Stimulated activated memory B cell treated with anti-CD40 and anti-IgM and Interleukin-4, amounts not matched to agents 10 μg/mL and 1 μg/mL and 100 μg/mL, for 72 hours (primary cell): ENCODE data around the gene EXD3.

Source experiments
- ATAC-seq: fragments of 150-1000 bp; cut with Tn5 transposase; 2 replicates; pipeline ENCODE4 v1.10.0; 2021
- H3K27ac Mint-ChIP-seq: one replicate; pipeline ENCODE4 v1.8.0; 2022; ENCODE audit warnings: mild to moderate bottlenecking, mixed read lengths
- H3K27me3 Mint-ChIP-seq: one replicate; pipeline ENCODE4 v1.8.0; 2022; ENCODE audit warnings: mixed read lengths
- H3K36me3 Mint-ChIP-seq: one replicate; pipeline ENCODE4 v1.8.0; 2022; ENCODE audit warnings: mixed read lengths
- H3K4me1 Mint-ChIP-seq: one replicate; pipeline ENCODE4 v1.8.0; 2022; ENCODE audit warnings: mixed read lengths
- H3K4me3 Mint-ChIP-seq: one replicate; pipeline ENCODE4 v1.8.0; 2022; ENCODE audit warnings: mild to moderate bottlenecking, moderate library complexity, mixed read lengths
- H3K9me3 Mint-ChIP-seq: one replicate; pipeline ENCODE4 v1.8.0; 2022; ENCODE audit warnings: mixed read lengths

Gene EXD3

DNA sequence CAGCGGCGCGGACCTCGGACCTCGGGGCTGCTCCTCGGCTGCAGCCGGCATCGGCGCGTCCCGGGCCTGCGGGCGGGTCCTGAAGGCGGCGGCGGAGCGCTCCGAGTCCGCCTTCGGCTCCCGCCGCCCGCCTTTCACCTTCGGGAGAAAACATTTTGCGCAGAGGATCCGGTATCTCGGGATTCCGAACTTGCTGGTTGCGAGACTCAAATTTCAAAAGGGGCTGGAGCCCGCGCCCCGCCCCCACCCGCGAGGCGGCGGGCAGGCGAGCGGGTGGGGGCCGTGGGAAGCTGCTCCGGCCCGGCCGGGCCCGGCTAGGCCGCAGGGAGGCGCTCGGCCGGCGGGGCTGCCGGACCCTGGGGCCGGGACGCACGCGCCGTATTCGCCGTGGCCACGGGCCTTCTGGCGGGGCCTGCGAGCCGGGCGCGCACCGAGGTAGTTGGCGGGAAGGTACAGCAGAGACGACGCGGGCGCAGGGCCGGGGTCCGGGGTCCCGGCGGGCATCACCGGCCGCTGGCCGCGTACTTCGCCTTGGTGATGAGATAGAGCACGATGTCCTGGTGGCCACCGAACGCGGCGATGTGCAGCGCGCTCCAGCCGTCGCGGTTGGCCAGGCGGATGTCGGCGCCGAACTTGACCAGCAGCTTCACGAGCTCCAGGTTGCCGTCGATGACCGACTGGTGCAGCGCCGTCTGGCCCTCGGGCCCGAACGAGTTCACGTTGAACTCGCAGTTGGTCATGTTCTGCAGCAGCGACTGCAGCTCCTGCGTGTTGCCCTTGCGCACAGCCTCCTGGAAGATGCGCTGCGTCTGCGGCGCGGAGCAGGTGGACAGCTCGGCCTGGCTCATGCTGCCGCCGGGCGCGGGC is 121.6 kb downstream of the EXD3 start:
- Mint-ChIP-seq H3K4me1 (peaks cover 23% of the 10 kb centered on the region), H3K27ac (no peak overlapping the region), H3K9me3 (no peaks in the 10 kb centered on the region), H3K4me3 (peak overlapping the region; percentile 61), H3K27me3 (peaks cover 68% of the 10 kb centered on the region), H3K36me3 (no peaks in the 10 kb centered on the region)
- ATAC-seq = no peak

DNA sequence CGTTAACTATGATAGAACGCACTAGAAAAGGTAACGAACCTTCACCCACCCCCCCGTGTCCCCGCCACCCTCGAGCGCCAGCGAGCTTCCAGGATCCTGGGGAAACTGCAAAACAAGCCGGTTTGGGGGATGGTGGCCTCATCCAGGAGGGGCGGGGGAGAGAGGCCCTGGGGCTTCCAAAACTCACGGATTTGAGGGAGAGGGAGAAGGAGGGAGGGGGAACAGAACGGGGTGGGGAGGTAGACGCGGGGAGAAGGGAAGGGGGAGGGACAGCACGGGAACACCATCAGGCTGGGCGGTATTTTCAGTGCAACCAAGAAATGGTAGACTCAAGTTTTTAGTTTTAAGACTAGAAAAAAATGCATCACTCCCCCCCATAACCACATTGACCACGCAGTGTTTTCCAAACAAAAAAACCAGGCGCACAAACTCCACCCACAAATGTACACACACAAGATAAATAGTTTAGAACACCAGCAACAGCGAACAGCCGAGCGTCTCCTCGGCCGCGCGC is 122.3 kb downstream of the EXD3 start:
- ATAC-seq = no peak
- H3K4me3 Mint-ChIP-seq = peak overlapping the region; percentile 61
- H3K36me3 Mint-ChIP-seq = no peaks in the 10 kb centered on the region
- H3K27ac Mint-ChIP-seq = no peak overlapping the region
- H3K9me3 Mint-ChIP-seq = no peaks in the 10 kb centered on the region
- peaks cover 24% of the 10 kb centered on the region for H3K4me1 Mint-ChIP-seq
- H3K27me3 Mint-ChIP-seq = peaks cover 68% of the 10 kb centered on the region

DNA sequence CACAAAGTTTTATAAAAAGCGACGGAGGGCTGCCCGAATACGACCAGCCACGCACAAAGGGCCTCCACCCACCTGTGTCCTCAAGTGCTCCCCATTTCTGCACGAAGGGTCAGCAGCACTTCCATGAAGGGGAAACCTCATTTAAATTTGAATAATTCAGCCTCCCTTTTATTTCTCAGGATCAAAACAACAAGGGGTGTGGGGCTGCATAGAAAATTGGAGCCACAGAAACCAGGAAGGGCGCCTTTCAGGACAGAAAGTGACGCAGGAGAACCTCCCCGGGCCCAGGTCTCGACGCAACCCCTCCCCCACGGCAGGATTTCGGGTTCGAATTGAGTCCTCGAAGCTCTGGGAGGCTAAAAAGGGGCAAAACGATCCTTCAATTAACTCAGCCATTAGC is 123.0 kb downstream of the EXD3 start:
- H3K9me3 Mint-ChIP-seq = no peaks in the 10 kb centered on the region
- H3K4me3 Mint-ChIP-seq = no peak overlapping the region
- peaks cover 17% of the 10 kb centered on the region for H3K4me1 Mint-ChIP-seq
- no peak for ATAC-seq
- H3K36me3 Mint-ChIP-seq = no peaks in the 10 kb centered on the region
- peaks cover 63% of the 10 kb centered on the region for H3K27me3 Mint-ChIP-seq
- H3K27ac Mint-ChIP-seq = no peak overlapping the region

DNA sequence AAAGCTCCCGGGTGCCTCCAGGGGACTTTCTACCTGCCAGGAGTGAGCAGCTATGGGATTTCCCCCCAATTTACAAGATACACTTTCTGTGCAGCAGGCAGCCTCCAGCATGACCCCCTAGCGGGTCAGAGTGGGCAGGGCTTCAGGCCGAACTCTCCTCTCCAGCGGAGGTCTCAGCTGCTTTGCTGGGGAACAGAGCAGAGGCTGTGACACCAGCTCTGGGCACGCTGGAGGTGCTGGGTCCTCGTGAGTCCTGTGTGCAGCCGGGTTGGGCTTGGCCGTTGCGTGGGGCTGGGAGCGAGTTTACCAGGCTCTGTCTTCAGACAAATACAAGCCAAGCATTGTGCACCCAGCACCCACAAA is 123.8 kb downstream of the EXD3 start:
- Mint-ChIP-seq H3K4me1 (peaks cover 12% of the 10 kb centered on the region), H3K4me3 (no peak overlapping the region), H3K27ac (no peak overlapping the region), H3K9me3 (no peaks in the 10 kb centered on the region), H3K27me3 (peaks cover 67% of the 10 kb centered on the region), H3K36me3 (no peaks in the 10 kb centered on the region)
- no peak for ATAC-seq

DNA sequence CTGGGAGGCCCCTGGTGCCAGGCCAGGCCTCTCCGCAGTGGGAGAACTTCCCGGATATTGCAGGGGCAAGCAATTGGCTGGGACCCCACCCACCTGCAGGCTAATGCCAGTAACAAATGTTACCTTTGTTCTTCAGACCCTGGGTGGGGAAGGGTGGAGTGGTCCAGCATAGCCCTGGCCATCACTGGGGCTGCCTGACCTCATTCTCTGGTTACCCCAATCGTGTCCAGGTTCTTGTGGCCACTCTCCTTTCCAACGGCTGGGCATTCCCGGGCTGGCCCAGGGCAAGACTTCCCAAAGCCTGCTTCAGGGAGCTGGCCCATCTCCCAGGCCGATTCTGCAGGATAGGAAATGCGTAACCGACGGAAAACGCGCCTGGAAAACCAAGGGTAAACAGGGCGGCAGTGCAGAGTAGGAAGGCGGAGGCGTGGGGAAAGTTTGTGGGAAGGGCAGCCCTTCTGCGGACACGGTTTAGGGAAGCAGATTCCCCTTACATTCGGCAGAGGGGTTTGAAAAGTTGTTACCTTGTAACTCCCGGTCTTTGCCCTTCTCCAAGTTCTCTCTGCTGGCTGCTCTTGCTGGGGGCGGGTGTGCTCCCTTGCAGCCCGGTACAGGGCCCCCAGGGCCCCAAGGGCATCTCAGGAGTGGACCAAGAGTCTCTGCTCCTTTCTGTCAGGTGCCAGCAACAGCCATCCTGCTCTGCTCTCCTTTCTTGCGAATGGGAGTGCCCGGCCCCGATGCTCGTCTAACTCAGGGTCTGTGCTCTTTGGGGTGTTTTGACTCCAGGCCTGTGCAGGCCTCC is 124.4 kb downstream of the EXD3 start:
- no peak for ATAC-seq
- H3K36me3 Mint-ChIP-seq = no peaks in the 10 kb centered on the region
- no peak overlapping the region for H3K27ac Mint-ChIP-seq
- no peaks in the 10 kb centered on the region for H3K9me3 Mint-ChIP-seq
- no peak overlapping the region for H3K4me3 Mint-ChIP-seq
- peaks cover 12% of the 10 kb centered on the region for H3K4me1 Mint-ChIP-seq
- peaks cover 70% of the 10 kb centered on the region for H3K27me3 Mint-ChIP-seq

DNA sequence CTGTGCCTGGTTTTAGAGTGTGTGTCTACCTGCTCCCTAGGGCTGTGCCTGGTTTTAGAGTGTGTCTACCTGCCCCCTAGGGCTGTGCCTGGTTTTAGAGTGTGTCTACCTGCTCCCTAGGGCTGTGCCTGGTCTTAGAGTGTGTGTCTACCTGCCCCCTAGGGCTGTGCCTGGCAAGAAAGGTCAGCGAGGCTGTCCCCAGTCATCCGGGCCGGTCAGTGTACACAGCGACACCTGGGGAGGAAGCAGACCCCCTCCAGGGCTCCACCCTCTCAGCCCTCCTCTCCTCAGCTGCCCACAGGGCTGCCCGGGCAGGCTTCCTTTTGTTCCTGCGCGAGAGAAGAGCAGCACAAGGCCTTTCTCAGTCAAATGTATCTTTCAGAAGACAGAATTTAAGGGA is 125.0 kb downstream of the EXD3 start:
- Mint-ChIP-seq H3K27me3 (peaks cover 71% of the 10 kb centered on the region), H3K36me3 (no peaks in the 10 kb centered on the region), H3K4me3 (no peak overlapping the region), H3K4me1 (peaks cover 12% of the 10 kb centered on the region), H3K27ac (no peak overlapping the region), H3K9me3 (no peaks in the 10 kb centered on the region)
- ATAC-seq = no peak

DNA sequence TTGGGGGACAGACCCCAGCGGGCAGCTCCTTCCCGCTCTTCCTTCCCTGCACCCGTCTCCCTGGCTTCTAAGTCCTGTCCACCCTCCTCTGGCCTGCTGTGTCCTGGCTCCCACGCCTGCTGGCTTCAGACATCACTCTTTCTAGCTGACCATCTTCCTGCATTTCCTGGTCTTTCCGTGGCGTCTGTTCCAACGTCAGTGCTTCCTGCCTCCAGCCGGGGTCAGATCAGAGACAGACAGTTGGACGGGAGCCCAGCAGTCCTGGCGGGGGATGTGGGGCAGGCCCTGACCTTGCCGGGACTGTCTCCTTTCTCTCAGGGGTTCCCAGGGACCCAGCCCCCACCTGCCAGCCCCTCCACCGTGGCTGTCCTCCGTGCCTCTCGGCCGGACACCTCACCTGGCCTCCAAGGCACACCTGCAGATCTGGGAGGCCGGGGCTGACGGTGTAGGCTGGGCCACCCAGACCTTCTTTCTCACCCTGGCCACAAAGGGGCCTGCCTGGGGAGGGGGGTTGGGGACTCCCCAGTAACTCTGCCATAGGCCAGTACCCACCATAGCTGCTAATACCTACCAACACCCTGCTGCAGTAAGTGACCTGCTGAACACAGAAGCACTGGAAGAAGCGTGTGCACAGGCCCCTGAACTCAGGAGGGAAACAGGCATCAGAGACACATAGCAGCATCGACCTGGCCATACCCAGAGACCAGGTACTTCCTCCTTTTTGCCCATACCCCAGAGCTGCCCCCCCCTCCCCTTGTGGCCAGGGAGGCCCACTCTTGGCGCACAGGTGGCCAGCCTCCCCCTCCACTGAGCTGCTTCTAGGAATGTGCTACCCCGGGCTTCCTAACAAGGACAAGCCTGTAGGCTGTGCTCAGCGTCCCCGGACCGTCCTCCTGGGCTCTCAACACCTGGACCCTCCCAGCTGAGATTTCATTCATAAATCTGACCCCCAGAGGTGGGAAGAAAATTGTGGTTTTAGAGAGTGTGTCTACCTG is 126.0 kb downstream of the EXD3 start:
- peaks cover 73% of the 10 kb centered on the region for H3K27me3 Mint-ChIP-seq
- H3K9me3 Mint-ChIP-seq = no peaks in the 10 kb centered on the region
- H3K27ac Mint-ChIP-seq = no peak overlapping the region
- no peaks in the 10 kb centered on the region for H3K36me3 Mint-ChIP-seq
- ATAC-seq = no peak
- peak overlapping the region; percentile 62 for H3K4me3 Mint-ChIP-seq
- H3K4me1 Mint-ChIP-seq = peaks cover 12% of the 10 kb centered on the region

DNA sequence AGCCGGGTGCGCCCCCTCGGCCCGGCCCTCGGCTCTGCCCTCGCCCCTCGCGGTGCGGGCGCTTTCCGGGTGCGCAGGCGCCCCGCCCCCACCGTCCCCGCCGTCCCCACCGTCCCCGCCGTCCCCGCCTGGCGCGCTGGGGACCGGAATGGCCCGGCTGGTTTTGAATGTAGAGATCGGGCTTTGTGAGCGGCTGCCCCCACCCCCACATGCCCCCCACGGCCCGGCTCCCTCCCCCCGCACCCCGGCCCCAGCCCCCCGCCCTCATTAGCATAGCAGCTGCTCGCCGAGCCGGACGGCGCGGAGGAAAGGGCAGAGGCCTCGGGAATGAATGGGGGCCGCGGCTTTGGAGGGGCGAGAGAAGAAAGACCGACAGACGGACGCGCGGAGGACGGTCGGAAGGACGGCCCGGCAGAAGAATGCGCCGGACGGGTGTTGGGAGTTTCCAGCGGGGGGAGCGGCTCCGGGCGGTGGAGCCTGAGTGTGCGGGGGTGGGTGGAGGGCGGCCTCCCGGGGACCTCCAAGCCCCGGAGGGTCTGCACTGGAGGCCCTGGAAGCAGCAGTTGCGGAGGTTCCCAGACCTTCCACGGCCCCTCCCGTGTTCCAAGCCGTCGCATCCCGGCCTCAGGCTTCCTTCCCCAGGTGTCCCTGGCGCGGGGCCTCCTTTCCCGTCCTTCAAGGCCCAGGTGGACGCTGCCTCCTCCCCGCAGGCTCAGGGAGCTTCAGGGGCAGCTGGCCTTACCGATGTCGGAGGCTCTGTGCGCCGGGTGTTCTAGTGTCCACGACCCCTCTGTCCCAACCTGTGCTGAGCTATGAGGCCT is 126.9 kb downstream of the EXD3 start:
- ATAC-seq = peak; percentile 14

DNA sequence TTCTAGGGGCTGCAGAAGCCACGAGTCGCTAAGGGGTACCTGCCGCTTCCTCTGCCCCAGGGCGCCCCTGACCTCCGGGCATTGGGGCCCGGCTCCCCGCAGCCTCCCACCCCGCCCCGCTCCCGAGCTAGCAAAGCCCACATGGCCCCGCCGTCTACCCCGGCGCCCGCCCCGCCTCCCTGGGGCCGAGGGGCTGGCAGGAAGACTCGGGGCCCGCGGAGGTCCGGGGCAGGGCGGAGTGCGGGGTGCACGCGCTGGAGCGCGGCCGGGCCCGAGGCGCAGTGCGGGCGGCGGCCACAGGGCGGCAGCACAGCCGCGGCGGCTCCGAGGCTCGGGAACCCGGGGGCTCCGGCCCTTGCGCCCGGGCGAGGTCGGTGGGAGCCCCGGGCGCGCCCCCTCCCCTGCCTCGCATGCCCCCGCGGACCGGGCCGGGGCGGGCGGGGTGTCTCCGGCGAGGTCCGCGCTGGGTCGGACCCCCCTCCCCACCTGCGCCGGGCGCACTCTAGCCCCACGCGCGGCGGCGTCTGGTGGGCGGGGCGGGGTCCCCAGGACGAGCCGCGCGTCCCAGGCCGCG is 127.6 kb downstream of the EXD3 start:
- H3K4me1 Mint-ChIP-seq = peaks cover 12% of the 10 kb centered on the region

More for the DNA sequence above, 126.9 kb downstream of the EXD3 start:
- no peaks in the 10 kb centered on the region for H3K36me3 Mint-ChIP-seq
- H3K9me3 Mint-ChIP-seq = no peaks in the 10 kb centered on the region
- H3K4me3 Mint-ChIP-seq = peak overlapping the region; percentile 62
- peaks cover 72% of the 10 kb centered on the region for H3K27me3 Mint-ChIP-seq
- H3K4me1 Mint-ChIP-seq = peaks cover 12% of the 10 kb centered on the region
- no peak overlapping the region for H3K27ac Mint-ChIP-seq

DNA sequence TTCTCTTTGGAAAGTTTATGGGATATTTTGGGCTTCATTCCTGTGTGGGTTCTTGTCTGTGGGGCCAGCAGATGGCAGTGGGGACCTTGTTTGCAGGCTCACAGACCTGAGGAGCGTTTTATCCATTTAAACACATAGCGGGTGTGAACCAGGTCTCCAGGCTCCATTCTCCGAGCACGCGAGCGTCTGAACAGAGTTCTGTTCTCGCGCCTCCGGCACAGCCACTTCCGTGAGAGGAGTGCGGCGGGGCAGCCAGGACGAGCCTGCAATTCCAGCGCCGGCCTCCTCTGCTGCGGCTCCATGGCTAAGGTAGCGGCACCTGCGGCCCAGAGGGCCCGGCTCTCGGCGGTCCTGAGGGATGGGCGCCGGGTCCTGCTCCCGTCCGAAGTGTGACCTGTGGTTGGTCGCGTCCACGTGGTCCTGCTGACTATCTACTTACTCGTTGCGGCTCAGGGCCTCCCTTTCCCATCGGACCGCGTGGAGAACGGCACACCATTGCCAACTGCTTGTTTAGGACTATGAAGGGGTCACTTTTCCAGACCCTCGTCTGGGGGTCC is 128.2 kb downstream of the EXD3 start:
- H3K27ac Mint-ChIP-seq = no peak overlapping the region
- no peaks in the 10 kb centered on the region for H3K36me3 Mint-ChIP-seq
- no peak for ATAC-seq
- peaks cover 12% of the 10 kb centered on the region for H3K4me1 Mint-ChIP-seq
- peak overlapping the region; percentile 46 for H3K4me3 Mint-ChIP-seq
- H3K27me3 Mint-ChIP-seq = peaks cover 59% of the 10 kb centered on the region
- H3K9me3 Mint-ChIP-seq = no peaks in the 10 kb centered on the region

More for the DNA sequence above, 127.6 kb downstream of the EXD3 start:
- peaks cover 65% of the 10 kb centered on the region for H3K27me3 Mint-ChIP-seq
- no peak overlapping the region for H3K4me3 Mint-ChIP-seq
- peak; percentile 85 for ATAC-seq
- no peaks in the 10 kb centered on the region for H3K36me3 Mint-ChIP-seq
- H3K27ac Mint-ChIP-seq = no peak overlapping the region
- H3K9me3 Mint-ChIP-seq = no peaks in the 10 kb centered on the region

DNA sequence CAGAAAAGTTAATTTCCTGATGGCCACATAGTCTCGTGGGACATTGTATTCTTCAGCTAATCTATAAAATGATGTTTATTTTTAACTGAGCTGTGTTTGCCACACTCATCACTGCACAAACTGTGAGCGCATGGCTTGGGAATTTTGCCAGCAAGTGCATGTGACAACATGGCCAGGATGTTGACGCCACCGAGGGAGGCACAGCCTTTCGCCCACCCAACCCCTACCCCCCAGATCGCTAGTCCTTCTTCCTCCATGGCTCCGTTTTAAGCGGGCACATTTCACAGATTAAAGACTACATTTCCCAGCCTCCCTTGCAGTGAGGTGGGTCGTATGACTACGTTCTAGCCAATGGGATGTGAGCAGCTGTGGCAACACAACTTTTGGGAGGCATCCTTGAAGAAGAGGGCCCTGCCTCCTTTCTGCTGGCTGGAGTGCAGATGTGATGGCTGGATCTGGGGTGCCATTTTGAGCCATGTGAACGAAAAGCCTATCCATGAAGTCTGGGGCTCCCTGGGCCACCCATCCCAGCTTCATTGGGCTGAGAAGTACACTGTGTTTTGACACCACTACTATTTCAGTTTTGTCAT is 128.8 kb downstream of the EXD3 start:
- H3K27ac Mint-ChIP-seq = no peak overlapping the region
- peak; percentile 64 for ATAC-seq
- no peaks in the 10 kb centered on the region for H3K36me3 Mint-ChIP-seq

DNA sequence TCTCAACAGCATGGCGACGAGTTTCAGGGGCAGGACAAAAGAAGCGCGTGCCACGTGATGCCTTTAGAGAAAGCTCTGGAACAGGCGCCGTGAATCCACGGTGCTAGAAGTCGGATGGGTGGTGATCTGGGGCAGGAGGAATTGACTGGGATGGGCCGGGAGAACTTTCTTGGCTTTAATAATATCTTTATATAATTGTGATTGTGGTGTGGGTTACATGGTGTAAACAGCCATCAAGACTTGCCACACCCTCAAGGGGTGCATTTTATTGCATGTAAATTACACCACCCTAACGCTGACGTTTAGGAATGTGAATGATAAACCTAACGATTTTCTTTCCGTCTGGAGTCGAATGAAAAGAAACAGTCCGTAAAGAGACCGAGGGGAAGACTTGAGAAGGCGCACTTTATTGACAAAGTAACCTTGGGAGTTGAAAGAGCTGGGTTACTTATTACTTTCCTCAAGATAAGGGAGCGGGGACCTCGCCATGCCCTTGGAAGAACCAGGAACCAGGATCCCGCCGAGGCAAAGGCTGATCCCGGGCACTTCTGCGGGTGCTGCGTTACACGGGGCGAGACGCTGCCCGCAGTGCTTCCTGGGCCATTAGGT is 129.4 kb downstream of the EXD3 start:
- Mint-ChIP-seq H3K27me3 (peaks cover 48% of the 10 kb centered on the region), H3K4me3 (no peak overlapping the region), H3K9me3 (no peaks in the 10 kb centered on the region), H3K36me3 (no peaks in the 10 kb centered on the region), H3K27ac (no peak overlapping the region), H3K4me1 (peaks cover 12% of the 10 kb centered on the region)
- no peak for ATAC-seq

More for the DNA sequence above, 128.8 kb downstream of the EXD3 start:
- peaks cover 54% of the 10 kb centered on the region for H3K27me3 Mint-ChIP-seq
- peak overlapping the region; percentile 46 for H3K4me3 Mint-ChIP-seq
- H3K9me3 Mint-ChIP-seq = no peaks in the 10 kb centered on the region
- peaks cover 12% of the 10 kb centered on the region for H3K4me1 Mint-ChIP-seq

DNA sequence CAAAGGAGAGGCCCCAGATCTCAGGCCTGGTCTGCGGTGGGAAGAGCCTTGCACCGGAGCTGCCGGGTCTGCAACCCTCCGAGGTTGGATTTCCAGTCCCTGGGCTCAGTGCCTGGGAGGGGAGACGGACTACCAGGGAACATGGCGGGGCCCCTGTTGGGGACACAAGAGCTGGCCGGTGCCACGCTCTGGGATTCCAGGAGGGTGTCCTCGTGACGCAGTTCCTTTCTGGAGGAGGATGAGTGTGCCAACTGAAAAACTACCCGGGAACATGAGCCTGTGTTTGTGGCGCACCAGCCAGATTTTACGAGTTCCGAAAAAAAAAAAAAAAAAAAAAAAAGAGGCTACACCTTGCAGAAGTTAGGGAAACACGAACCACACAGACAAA is 129.9 kb downstream of the EXD3 start:
- no peaks in the 10 kb centered on the region for H3K36me3 Mint-ChIP-seq
- ATAC-seq = no peak
- peaks cover 43% of the 10 kb centered on the region for H3K27me3 Mint-ChIP-seq
- peaks cover 12% of the 10 kb centered on the region for H3K4me1 Mint-ChIP-seq
- H3K27ac Mint-ChIP-seq = no peak overlapping the region
- no peaks in the 10 kb centered on the region for H3K9me3 Mint-ChIP-seq
- no peak overlapping the region for H3K4me3 Mint-ChIP-seq
